Right lobe of liver (tissue), 6 donors: ENCODE measurements around the gene EIF4E1B. TPM values are rescaled to one million over a fixed set of nuclear protein-coding genes. Genes with fewer than 3 reads are reported as not detected.

Experiments
- ATAC-seq, 4 donors: fragments of 200-7000 bp; cut with Tn5 transposase; one replicate each; pipeline ENCODE4 v1.9.1; 2020; ENCODE audit warnings: mild to moderate bottlenecking in 4 of 4, moderate library complexity in 4 of 4
- DNase-seq, 3 donors: peaks; one replicate each; pipeline ENCODE4 v3.0.0-alpha.2; 2020
- H3K27ac ChIP-seq, 3 donors: fragments of 200-600 bp; one replicate each; pipeline ENCODE4 v1.8.0; 2022
- H3K27me3 ChIP-seq, 2 donors: fragments of 200-600 bp; one replicate each; pipeline ENCODE4 v1.8.0; 2022
- H3K36me3 ChIP-seq, 4 donors: fragments of 200-600 bp; sonication (generic) in 1 of 4; one replicate each; pipeline versions ENCODE4 v1.5.1 to v1.8.0; 2017 to 2022; ENCODE audit warnings: control low read depth in 1 of 4
- H3K4me1 ChIP-seq, 4 donors: fragments of 200-600 bp; sonication (generic) in 1 of 4; one replicate each; pipeline versions ENCODE4 v1.5.1 to v1.8.0; 2017 to 2022; ENCODE audit warnings: control low read depth in 1 of 4
- H3K4me3 ChIP-seq, 3 donors: fragments of 200-600 bp; one replicate each; pipeline ENCODE4 v1.8.0; 2022
- H3K9me3 ChIP-seq, 4 donors: fragments of 200-600 bp; sonication (generic) in 1 of 4; one replicate each; pipeline versions ENCODE4 v1.5.1 to v1.8.0; 2017 to 2022; ENCODE audit warnings: control low read depth in 1 of 4
- POLR2A ChIP-seq: fragments of 450-650 bp; IDR thresholded peaks from one replicate; pipeline ENCODE4 v1.6.1; 2017; ENCODE audit warnings: antibody characterized with exemption, mild to moderate bottlenecking
- WGBS: methylation state at CpG from one replicate; pipeline ENCODE4 v1.1.6; 2018; ENCODE audit warnings: low coverage, low lambda C conversion rate; ENCODE audit not compliant: insufficient coverage; ENCODE audit errors: missing lambda C conversion rate; 5-methylcytosine and 5-hydroxymethylcytosine counted together
- intact Hi-C, 2 donors: fragments of 100-400 bp; cut with DNase I; formaldehyde crosslinking; loops; one replicate each; pipeline versions ENCODE4 v1.11.2 to v1.14.1; 2022
- total RNA-seq, 6 experiments: library from RNA; depleted of rRNA in 2 of 6; stranded (reverse); fragments of >200 nt in 2 of 6; fragmentation: NEBNext Ultra II Directional in 3 of 6; extraction: Animal tissue kit (Norgen Biotek cat#: 25700) in 3 of 6; gene quantifications; one replicate each; pipeline versions ENCODE4 v1.1.0 to v1.2.4, GENCODE V29; 2016 to 2023
- TF ChIP-seq, protein P1 (sequence below), 4 donors: fragments of 200-600 bp in 3 of 4; fragments of 450-650 bp in 1 of 4; IDR thresholded peaks; one replicate each; pipeline versions ENCODE4 v1.5.1 to v1.8.0; 2016 to 2022; ENCODE audit warnings: antibody characterized with exemption in 4 of 4, mild to moderate bottlenecking in 2 of 4
- donor health status: DM: no; HTN: yes; CAD: no.
- donor health status: DM: no; HTN: no; CAD: no.
- donor health status: DM: no; HTN: no; CAD: no.
- donor health status: DM: no; HTN: yes; CAD: no.
- donor health status: DM: no; HTN: yes; CAD: no.

Gene EIF4E1B
- total RNA-seq, 6 experiments from 2014 or later = not detected

DNA sequence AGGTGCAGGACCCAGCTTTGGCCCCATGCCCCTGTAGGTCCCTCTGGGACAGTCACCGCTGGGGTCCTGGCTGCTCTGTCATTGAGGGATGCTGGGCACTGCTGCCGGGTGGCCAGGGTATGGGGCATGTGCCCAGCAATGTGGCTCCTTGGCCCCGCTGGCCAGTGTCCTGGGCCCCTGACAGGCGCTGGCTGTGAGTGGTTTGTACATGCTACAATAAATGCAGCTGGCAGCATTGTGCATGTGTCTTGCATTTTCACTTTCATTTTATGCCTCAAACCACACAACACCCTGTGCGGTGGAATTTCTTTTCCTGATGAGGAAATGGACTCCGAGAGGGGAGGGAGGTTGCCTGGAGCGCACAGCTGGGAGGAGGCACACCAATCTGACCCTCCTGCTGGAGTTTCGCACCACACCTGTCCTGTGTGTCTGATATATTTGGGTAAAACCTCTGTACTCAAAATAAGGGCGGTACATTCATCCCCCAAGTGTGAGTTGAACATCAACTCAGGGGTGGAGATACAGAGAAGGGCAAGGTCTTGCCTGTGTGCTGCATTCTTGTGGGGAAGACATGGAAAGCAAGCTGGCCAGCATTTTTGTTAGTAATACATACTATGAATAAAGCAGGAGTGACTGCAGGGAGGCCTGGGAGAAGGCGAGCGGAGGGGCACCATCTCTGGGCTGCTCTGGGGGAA lies 28.5 kb downstream of the EIF4E1B start:
- Histone ChIP-seq H3K9me3 (no peaks in the 10 kb centered on the region), H3K27me3 (no peaks in the 10 kb centered on the region), H3K4me3 (peak overlapping the region in 1 of 3 donors; percentile 15), H3K36me3 (no peaks in the 10 kb centered on the region), H3K4me1 (peaks cover 0 to 17% (median 7%) of the 10 kb centered on the region in 4 donors), H3K27ac (no peak overlapping the region)
- intact Hi-C loops = loop anchor here in 1 of 2 donors (10.0 kb wide), 2 partner anchors 244 to 296 kb away; partner anchors contain the start of gene CLTB
- 23% methylated on average over 8 of the region's 11 CpGs for WGBS
- DNase-seq (no peak), ATAC-seq (peak; percentile 54 to 76 (median 56))
- no peak for TF ChIP-seq POLR2A
- TF ChIP-seq, protein P1, sequence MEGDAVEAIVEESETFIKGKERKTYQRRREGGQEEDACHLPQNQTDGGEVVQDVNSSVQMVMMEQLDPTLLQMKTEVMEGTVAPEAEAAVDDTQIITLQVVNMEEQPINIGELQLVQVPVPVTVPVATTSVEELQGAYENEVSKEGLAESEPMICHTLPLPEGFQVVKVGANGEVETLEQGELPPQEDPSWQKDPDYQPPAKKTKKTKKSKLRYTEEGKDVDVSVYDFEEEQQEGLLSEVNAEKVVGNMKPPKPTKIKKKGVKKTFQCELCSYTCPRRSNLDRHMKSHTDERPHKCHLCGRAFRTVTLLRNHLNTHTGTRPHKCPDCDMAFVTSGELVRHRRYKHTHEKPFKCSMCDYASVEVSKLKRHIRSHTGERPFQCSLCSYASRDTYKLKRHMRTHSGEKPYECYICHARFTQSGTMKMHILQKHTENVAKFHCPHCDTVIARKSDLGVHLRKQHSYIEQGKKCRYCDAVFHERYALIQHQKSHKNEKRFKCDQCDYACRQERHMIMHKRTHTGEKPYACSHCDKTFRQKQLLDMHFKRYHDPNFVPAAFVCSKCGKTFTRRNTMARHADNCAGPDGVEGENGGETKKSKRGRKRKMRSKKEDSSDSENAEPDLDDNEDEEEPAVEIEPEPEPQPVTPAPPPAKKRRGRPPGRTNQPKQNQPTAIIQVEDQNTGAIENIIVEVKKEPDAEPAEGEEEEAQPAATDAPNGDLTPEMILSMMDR (IDR thresholded peaks at IDR 0.05) = no peak

DNA sequence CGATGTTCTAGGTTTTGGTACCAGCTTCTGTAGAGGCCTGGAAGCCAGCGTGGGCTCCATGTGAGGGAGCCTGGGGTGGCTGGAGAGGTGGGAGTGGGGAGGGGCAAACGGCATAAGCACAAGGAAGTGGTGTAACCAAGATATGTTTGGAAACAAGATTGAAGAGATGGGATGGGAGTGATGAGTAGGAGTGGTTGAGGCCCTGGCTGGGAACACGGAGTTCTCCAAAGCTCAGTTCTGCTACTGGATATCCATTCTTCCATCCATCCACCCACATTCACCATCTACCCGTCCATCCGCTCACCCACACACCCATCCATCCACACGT lies 29.0 kb downstream of the EIF4E1B start:
- no peaks in the 10 kb centered on the region for H3K9me3 ChIP-seq
- no peak overlapping the region for H3K4me3 ChIP-seq
- no peak for ATAC-seq
- TF ChIP-seq, protein P1 (IDR thresholded peaks at IDR 0.05) = no peak
- no peak for TF ChIP-seq POLR2A
- no peak for DNase-seq
- no peaks in the 10 kb centered on the region for H3K36me3 ChIP-seq
- H3K27me3 ChIP-seq = no peaks in the 10 kb centered on the region
- 73% methylated on average over 5 of the region's 7 CpGs for WGBS
- intact Hi-C loops = loop anchor here in 1 of 2 donors (10.0 kb wide), 2 partner anchors 245 to 295 kb away; partner anchors contain the start of gene CLTB
- H3K27ac ChIP-seq = no peak overlapping the region
- H3K4me1 ChIP-seq = peaks cover 0 to 17% (median 8%) of the 10 kb centered on the region in 4 donors

DNA sequence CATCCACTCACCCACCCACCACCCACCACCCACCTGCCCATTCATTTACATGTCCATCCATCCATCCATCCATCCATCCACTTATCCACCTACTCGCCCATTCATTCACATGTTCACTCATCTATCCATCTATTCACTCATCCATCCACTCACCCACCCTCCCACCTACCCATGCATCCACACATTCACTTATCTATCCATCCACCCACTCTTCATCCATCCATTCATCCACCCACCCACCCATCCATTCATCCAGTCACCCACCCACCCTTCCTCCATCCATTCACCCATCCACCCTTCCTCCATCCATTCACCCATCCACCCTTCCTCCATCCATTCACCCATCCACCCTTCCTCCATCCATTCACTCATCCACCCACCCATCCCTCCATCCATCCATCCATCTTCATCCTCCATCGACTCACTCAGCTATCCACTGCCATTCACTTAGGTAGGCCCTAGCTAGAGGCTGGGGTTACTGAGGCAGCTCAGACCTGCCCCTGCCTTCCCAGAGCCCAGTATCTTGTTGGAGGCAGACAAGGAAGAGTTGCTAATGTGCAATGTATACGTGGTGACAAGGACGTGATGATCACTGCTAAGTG lies 29.5 kb downstream of the EIF4E1B start:
- ATAC-seq (no peak), DNase-seq (no peak)
- Histone ChIP-seq H3K27me3 (no peaks in the 10 kb centered on the region), H3K9me3 (no peaks in the 10 kb centered on the region), H3K36me3 (no peaks in the 10 kb centered on the region), H3K4me1 (peaks cover 0 to 17% (median 8%) of the 10 kb centered on the region in 4 donors), H3K27ac (no peak overlapping the region), H3K4me3 (no peak overlapping the region)
- WGBS = 63% methylated on average over 4 of the region's 4 CpGs
- intact Hi-C loops = loop anchor here in 1 of 2 donors (10.0 kb wide), 2 partner anchors 245 to 295 kb away; partner anchors contain the start of gene CLTB
- TF ChIP-seq POLR2A = no peak
- TF ChIP-seq, protein P1 (IDR thresholded peaks at IDR 0.05) = no peak

- intact Hi-C loops = no loop called here
- no peaks in the 10 kb centered on the region for H3K9me3 ChIP-seq
- H3K4me1 ChIP-seq = peaks cover 0 to 17% (median 8%) of the 10 kb centered on the region in 4 donors
- TF ChIP-seq POLR2A = no peak
- TF ChIP-seq, protein P1 (IDR thresholded peaks at IDR 0.05) = no peak
- H3K27me3 ChIP-seq = no peaks in the 10 kb centered on the region
- no CpG with 5 or more reads among the region's 1 CpG for WGBS
- no peak overlapping the region for H3K27ac ChIP-seq
- DNase-seq (no peak), ATAC-seq (no peak)
- no peaks in the 10 kb centered on the region for H3K36me3 ChIP-seq
- no peak overlapping the region for H3K4me3 ChIP-seq
Observed at GRCh38 chr5:176660530-176660859, 30.0 kb downstream of the EIF4E1B start.
